ENCODE measurements around the gene UBE2V1.

Gene UBE2V1

DNA sequence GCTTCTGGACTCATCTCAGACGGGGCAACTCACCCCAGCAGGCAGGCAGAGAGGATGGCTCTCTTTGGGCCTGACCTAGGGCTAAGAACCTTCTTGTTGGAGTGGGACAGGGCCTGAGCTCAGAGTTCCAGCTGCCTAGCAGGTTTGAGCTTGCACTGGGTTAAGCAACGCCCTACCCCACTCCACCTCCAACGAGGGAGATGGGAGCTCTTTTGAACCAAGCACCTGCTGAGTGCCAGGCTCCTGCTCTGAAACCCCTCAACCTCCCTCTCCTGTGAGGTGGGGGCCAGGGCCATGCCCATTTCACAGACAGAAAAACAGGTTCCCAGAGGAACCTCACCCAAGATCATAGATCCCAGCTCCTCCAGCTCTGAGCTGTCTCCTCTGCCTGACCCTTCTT lies 75.8 kb downstream of the UBE2V1 start:
- no peak for DNase-seq (ENCODE audit: low read depth)

DNA sequence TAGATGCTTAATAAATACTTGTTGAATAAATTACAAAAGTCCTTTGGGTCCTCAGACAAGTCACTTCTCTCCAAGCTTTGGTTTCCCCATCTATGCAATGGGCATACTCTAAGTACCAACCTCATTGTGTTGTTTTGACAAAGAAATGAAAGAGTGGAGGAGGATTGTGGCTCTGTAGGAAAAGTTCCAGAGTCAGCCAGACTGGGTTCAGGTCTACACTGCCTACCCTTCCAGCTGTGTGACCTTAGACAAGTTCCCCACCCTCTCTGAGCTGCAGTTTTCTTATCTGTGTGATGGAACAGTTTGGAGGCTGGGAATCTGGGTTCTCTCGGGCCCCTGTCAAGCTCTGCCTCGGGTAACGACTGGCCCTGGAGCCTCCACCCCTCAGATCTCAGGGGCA lies 76.2 kb downstream of the UBE2V1 start:
- H3K4me3 ChIP-seq (ENCODE audit: low read depth, low read length): no peak overlapping the region
- no peak for DNase-seq (ENCODE audit: low read depth)
- TF ChIP-seq, protein P1, sequence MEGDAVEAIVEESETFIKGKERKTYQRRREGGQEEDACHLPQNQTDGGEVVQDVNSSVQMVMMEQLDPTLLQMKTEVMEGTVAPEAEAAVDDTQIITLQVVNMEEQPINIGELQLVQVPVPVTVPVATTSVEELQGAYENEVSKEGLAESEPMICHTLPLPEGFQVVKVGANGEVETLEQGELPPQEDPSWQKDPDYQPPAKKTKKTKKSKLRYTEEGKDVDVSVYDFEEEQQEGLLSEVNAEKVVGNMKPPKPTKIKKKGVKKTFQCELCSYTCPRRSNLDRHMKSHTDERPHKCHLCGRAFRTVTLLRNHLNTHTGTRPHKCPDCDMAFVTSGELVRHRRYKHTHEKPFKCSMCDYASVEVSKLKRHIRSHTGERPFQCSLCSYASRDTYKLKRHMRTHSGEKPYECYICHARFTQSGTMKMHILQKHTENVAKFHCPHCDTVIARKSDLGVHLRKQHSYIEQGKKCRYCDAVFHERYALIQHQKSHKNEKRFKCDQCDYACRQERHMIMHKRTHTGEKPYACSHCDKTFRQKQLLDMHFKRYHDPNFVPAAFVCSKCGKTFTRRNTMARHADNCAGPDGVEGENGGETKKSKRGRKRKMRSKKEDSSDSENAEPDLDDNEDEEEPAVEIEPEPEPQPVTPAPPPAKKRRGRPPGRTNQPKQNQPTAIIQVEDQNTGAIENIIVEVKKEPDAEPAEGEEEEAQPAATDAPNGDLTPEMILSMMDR (IDR thresholded peaks at IDR 0.05; ENCODE audit: control insufficient read depth, extremely low read depth, insufficient read depth): no peak

More for the DNA sequence above, 75.8 kb downstream of the UBE2V1 start:
- no peak overlapping the region for H3K4me3 ChIP-seq (ENCODE audit: low read depth, low read length)
- TF ChIP-seq, protein P1 (IDR thresholded peaks at IDR 0.05; ENCODE audit: control insufficient read depth, extremely low read depth, insufficient read depth): no peak

DNA sequence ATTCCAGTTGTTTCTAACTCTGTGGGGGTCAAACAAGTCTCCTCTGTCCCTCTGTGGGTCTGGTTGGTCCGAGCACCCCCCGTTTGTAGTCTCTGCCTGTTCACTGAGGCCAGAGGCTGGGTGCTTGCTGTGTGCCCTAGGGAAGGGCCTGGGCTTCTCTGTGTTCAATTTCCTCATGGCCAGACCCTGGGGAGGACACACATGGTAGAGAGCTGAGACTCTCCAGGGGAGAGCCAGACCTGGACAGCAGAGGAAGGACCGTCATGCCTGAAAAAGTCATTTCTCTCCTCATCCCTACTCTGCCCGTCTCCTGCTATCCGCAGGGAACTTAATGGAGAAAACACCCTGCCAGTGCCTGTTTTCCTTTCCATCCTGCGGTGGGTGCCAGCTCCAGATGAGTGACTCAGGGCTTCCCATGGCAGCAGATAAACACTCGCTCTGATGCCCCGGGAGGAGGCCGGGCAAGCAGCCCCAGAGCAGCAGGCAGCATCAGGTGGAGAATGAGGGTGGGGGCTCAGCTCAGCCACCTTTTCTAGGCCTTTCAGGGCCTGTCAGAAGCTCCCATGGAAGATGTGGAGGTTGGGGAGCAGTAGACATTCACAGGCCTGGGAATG lies 78.3 kb downstream of the UBE2V1 start:
- no peak overlapping the region for H3K4me3 ChIP-seq (ENCODE audit: low read depth, low read length)
- DNase-seq (ENCODE audit: low read depth): no peak
- TF ChIP-seq, protein P1 (IDR thresholded peaks at IDR 0.05; ENCODE audit: control insufficient read depth, extremely low read depth, insufficient read depth): no peak

DNA sequence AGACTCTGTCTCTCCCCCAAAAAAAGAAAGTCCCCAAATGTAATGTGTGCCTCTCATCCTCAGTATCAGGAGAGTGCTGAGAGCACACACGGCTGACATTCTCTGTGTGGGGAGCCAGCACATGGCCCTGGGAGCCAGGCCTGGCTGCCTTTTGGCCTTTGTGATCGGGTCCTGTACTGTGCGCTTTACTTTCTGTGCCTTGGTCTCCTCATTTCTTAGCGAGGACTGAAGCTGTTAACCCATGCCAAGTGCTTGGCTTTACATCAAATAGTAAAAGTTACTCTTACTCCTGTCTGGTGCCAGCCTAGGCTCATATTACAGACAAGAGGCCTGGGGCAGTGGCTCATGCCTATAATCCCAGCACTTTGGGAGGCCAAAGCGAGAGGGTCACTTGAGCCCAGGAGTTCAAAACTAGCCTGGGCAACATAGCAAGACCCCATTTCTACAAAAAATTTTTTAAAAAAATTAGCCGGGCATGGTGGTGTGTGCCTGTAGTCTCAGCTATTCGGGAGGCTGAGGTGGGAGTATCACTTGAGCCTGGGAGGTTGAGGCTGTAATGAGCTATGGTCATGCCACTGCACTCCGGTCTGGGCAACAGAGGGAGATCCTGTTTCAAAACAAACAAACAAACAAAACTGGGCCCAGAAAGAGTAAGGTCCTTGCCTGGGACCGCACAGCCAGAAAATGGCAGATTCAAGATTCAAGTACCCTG lies 79.8 kb downstream of the UBE2V1 start:
- no peak for DNase-seq (ENCODE audit: low read depth)
- TF ChIP-seq, protein P1 (IDR thresholded peaks at IDR 0.05; ENCODE audit: control insufficient read depth, extremely low read depth, insufficient read depth): no peak
- H3K4me3 ChIP-seq (ENCODE audit: low read depth, low read length): no peak overlapping the region

All from LNCaP clone FGC (cell line).